Spleen (tissue), 11 donors: ENCODE measurements around the gene PRRG2. TPM values are rescaled to one million over a fixed set of nuclear protein-coding genes. Genes with fewer than 3 reads are reported as not detected.

Experiments used
- DNase-seq: peaks from one replicate; pipeline ENCODE4 v3.0.0-alpha.2; 2020
- H3K27ac ChIP-seq, 8 donors: fragments of 200-600 bp; sonication (generic) in 7 of 8; 1 replicate in 4 of 8; 2 replicates in 4 of 8; pipeline versions ENCODE4 v1.5.0 to v1.8.0; 2016 to 2021; ENCODE audit warnings: inconsistent platforms in 4 of 8, mild to moderate bottlenecking in 4 of 8, moderate library complexity in 1 of 8
- H3K27me3 ChIP-seq, 7 donors: fragments of 200-600 bp; sonication (generic) in 6 of 7; replicated peaks in 1 of 7; 1 replicate in 4 of 7; 2 replicates in 3 of 7; pipeline versions ENCODE4 v1.5.0 to v1.8.0; 2016 to 2021; ENCODE audit warnings: inconsistent platforms in 3 of 7, mild to moderate bottlenecking in 1 of 7
- H3K36me3 ChIP-seq, 6 donors: fragments of 200-600 bp; sonication (generic) in 5 of 6; 1 replicate in 4 of 6; 2 replicates in 2 of 6; pipeline versions ENCODE4 v1.5.0 to v1.8.0; 2016 to 2021; ENCODE audit warnings: inconsistent platforms in 2 of 6
- H3K4me1 ChIP-seq, 6 donors: fragments of 200-600 bp; sonication (generic) in 5 of 6; 1 replicate in 3 of 6; 2 replicates in 3 of 6; pipeline versions ENCODE4 v1.5.0 to v1.8.0; 2016 to 2021; ENCODE audit warnings: inconsistent platforms in 3 of 6
- H3K4me3 ChIP-seq, 8 donors: fragments of 200-600 bp; sonication (generic) in 7 of 8; 1 replicate in 4 of 8; 2 replicates in 4 of 8; pipeline versions ENCODE4 v1.5.0 to v1.8.0; 2016 to 2021; ENCODE audit warnings: inconsistent platforms in 4 of 8, mild to moderate bottlenecking in 4 of 8, moderate library complexity in 2 of 8
- H3K9me3 ChIP-seq, 8 donors: fragments of 200-600 bp; sonication (generic) in 7 of 8; 1 replicate in 4 of 8; 2 replicates in 4 of 8; pipeline versions ENCODE4 v1.5.0 to v1.8.0; 2016 to 2021; ENCODE audit warnings: inconsistent platforms in 4 of 8
- POLR2A ChIP-seq, 3 donors: fragments of 450-650 bp; IDR thresholded peaks; one replicate each; pipeline ENCODE4 v1.5.1; 2017; ENCODE audit warnings: antibody characterized with exemption in 3 of 3, mild to moderate bottlenecking in 1 of 3
- POLR2AphosphoS5 ChIP-seq, 3 donors: sonication (generic); formaldehyde crosslinking; IDR thresholded peaks; one replicate each; pipeline ENCODE4 v1.5.1; 2017; ENCODE audit warnings: antibody characterized with exemption in 3 of 3
- WGBS, 5 donors: extraction: QIAGEN DNeasy Blood & Tissue Kit in 3 of 5; methylation state at CpG; one replicate each; pipeline versions ENCODE4 v1.1.5 to v1.1.7; 2013 to 2018; 5-methylcytosine and 5-hydroxymethylcytosine counted together
- intact Hi-C: fragments of 100-400 bp; cut with DNase I; formaldehyde crosslinking; loops from one replicate; pipeline ENCODE4 v1.15.0; 2023; ENCODE audit warnings: low total_unique reads
- polyA plus RNA-seq, 3 donors: library from polyadenylated mRNA; stranded (reverse); fragments of 200-250 nt; gene quantifications; one replicate each; pipeline ENCODE4 v1.2.1, GENCODE V29; 2013
- total RNA-seq, 7 donors: library from RNA; depleted of rRNA in 3 of 7; stranded (reverse); fragments of >200 nt in 3 of 7; fragmentation: NEBNext Ultra II Directional in 4 of 7; extraction: Animal tissue kit (Norgen Biotek cat#: 25700) in 4 of 7; gene quantifications; one replicate each; pipeline versions ENCODE4 v1.1.0 to v1.2.1, GENCODE V29; 2016 to 2021
- TF ChIP-seq, protein P1 (sequence below), 11 experiments: fragments of 200-600 bp in 7 of 11; fragments of 450-650 bp in 4 of 11; sonication (generic) in 4 of 11; IDR thresholded peaks in 8 of 11; conservative IDR thresholded peaks in 3 of 11; 1 replicate in 7 of 11; 2 replicates in 4 of 11; pipeline versions ENCODE4 v1.4.0 to v1.8.0; 2016 to 2021; ENCODE audit warnings: antibody characterized with exemption in 11 of 11, inconsistent platforms in 4 of 11, mild to moderate bottlenecking in 1 of 11
- donor health status: healthy with polysubstance abuse.
- donor health status: DM: no; HTN: no; CAD: no; lungs with moderate emphysema.
- donor health status: DM: no; HTN: no; CAD: no.
- donor health status: Bipolar disorder and iron deficiency.
- donor health status: healthy.
- donor health status: DM: no; HTN: no; CAD: no.
- donor health status: DM: yes; HTN: yes; CAD: no.

PRRG2 gene
- total and polyA plus RNA-seq, 10 donors = 0.37 to 7.9 (median 1.3) TPM

- TF ChIP-seq POLR2AphosphoS5 (IDR thresholded peaks at IDR 0.05) (peak; percentile 48 to 68 (median 66)), POLR2A (IDR thresholded peaks at IDR 0.05) (no peak)
- TF ChIP-seq, protein P1, sequence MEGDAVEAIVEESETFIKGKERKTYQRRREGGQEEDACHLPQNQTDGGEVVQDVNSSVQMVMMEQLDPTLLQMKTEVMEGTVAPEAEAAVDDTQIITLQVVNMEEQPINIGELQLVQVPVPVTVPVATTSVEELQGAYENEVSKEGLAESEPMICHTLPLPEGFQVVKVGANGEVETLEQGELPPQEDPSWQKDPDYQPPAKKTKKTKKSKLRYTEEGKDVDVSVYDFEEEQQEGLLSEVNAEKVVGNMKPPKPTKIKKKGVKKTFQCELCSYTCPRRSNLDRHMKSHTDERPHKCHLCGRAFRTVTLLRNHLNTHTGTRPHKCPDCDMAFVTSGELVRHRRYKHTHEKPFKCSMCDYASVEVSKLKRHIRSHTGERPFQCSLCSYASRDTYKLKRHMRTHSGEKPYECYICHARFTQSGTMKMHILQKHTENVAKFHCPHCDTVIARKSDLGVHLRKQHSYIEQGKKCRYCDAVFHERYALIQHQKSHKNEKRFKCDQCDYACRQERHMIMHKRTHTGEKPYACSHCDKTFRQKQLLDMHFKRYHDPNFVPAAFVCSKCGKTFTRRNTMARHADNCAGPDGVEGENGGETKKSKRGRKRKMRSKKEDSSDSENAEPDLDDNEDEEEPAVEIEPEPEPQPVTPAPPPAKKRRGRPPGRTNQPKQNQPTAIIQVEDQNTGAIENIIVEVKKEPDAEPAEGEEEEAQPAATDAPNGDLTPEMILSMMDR (IDR thresholded peaks at IDR 0.05 in 8 of 11, conservative IDR thresholded peaks at IDR 0.05 in 3 of 11) = peak in 2 of 11 experiments; percentile 33 to 41
- Histone ChIP-seq H3K4me3 (no peak overlapping the region), H3K4me1 (peaks cover 7 to 89% (median 50%) of the 10 kb centered on the region in 6 donors), H3K27me3 (no peaks in the 10 kb centered on the region), H3K27ac (peak overlapping the region; percentile 51 to 98 (median 74)), H3K9me3 (no peaks in the 10 kb centered on the region), H3K36me3 (peaks cover 0 to 8% (median 0%) of the 10 kb centered on the region in 6 donors)
- intact Hi-C loops = no loop called here
- 48 to 67% (median 54%) methylated on average over 24 of the region's 24 CpGs for WGBS, 5 donors
- DNase-seq = no peak
These were observed 54.6 kb downstream of the PRRG2 start for GRCh38 chr19:49635530-49636232.

GRCh38 chr19:49636233-49636932, 55.3 kb downstream of the PRRG2 start:
- Histone ChIP-seq H3K27ac (peak overlapping the region in 6 of 8 donors; percentile 71 to 98 (median 76)), H3K4me1 (peaks cover 7 to 89% (median 53%) of the 10 kb centered on the region in 6 donors), H3K4me3 (peak overlapping the region in 1 of 8 donors; percentile 17), H3K36me3 (peaks cover 0 to 8% (median 0%) of the 10 kb centered on the region in 6 donors), H3K9me3 (no peaks in the 10 kb centered on the region), H3K27me3 (no peaks in the 10 kb centered on the region)
- DNase-seq = no peak
- intact Hi-C loops = no loop called here
- 65 to 84% (median 75%) methylated on average over 27 to 30 of the region's 30 CpGs for WGBS, 5 donors
- peak in 2 of 3 donors; percentile 37 to 62 for TF ChIP-seq POLR2AphosphoS5 (IDR thresholded peaks at IDR 0.05)
- TF ChIP-seq POLR2A (IDR thresholded peaks at IDR 0.05) = no peak

GRCh38 chr19:49637821-49638738, 57.0 kb downstream of the PRRG2 start:
- peak; percentile 91 for DNase-seq
- Histone ChIP-seq H3K4me3 (peak overlapping the region in 7 of 8 donors; percentile 54 to 98 (median 83)), H3K36me3 (peaks cover 0 to 8% (median 0%) of the 10 kb centered on the region in 6 donors), H3K9me3 (no peaks in the 10 kb centered on the region), H3K27ac (peak overlapping the region in 7 of 8 donors; percentile 91 to 98 (median 95)), H3K4me1 (peaks cover 12 to 84% (median 57%) of the 10 kb centered on the region in 6 donors), H3K27me3 (no peaks in the 10 kb centered on the region)
- intact Hi-C loops = no loop called here
- 11 to 16% (median 12%) methylated on average over 19 of the region's 19 CpGs for WGBS, 5 donors
- peak; percentile 35 to 80 (median 75) for TF ChIP-seq POLR2AphosphoS5 (IDR thresholded peaks at IDR 0.05)
- no peak for TF ChIP-seq POLR2A (IDR thresholded peaks at IDR 0.05)

- DNase-seq = no peak
- peaks cover 0 to 10% (median 0%) of the 10 kb centered on the region in 6 donors for H3K36me3 ChIP-seq
- TF ChIP-seq POLR2A (IDR thresholded peaks at IDR 0.05) = no peak
- TF ChIP-seq, protein P1 (IDR thresholded peaks at IDR 0.05 in 8 of 11, conservative IDR thresholded peaks at IDR 0.05 in 3 of 11) = no peak
- TF ChIP-seq POLR2AphosphoS5 (IDR thresholded peaks at IDR 0.05) = no peak
- intact Hi-C loops = no loop called here
- peak overlapping the region; percentile 87 to 98 (median 95) for H3K27ac ChIP-seq
- peak overlapping the region; percentile 54 to 98 (median 78) for H3K4me3 ChIP-seq
- no peaks in the 10 kb centered on the region for H3K9me3 ChIP-seq
- peaks cover 18 to 89% (median 72%) of the 10 kb centered on the region in 6 donors for H3K4me1 ChIP-seq
- no peaks in the 10 kb centered on the region for H3K27me3 ChIP-seq
- WGBS, 5 donors = 4 to 10% (median 6%) methylated on average over 9 to 31 of the region's 31 CpGs
These were observed 58.4 kb downstream of the PRRG2 start for GRCh38 chr19:49639401-49640112.
